ENCODE results near the gene NPIPA8.
"Not testable (repeated sequence)": the region's sequence is repeated elsewhere in the genome, so short reads cannot be mapped to it uniquely, and the experiment has no call there.

Gene NPIPA8

DNA sequence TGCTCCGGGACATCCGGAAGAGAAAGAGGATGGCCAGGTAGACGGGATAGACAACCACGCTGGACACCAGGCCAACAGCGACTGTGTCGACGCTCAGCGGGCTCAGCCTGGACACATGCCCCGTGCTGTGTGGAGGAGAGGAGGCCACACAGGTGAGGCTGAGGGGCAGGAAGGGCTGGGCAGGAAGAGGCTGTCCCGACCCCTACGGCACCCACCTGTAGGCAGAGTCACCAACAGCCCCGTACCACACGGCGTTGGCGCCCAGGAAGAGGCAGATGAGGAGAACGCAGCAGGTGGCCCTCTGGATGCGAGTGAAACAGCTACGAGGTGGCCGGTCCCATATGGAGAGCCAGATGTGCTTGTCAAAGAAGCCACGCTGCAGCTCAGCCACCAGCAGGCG lies at the start of gene NPIPA8:
Gene NPIPA8 (minus strand): TSS at position 101 of the 400 bp plus-strand sequence. CDS start 4,074 bp downstream, outside the sequence.
- DNase-seq: not testable (repeated sequence)

DNA sequence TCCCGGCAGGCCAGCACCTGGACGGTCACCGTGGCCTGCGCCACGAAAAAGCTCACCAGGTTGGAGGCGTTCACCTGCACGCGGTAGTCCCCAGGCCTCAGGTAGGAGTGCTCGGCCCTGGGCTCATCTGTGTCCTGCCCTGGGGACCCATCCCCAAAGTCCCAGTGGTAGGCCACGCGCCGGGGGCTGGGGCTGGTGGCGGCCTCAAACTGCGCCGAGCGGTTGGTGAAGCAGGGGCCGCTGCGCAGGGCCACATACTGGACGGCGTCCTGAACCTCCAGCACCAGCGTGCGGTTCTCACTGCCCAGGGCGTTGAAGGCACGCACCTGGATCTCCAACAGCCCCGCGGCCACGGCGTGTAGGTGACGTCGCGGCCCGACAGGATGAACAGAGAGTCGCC lies 48.7 kb upstream of the NPIPA8 start:
- not testable (repeated sequence) for DNase-seq

DNA sequence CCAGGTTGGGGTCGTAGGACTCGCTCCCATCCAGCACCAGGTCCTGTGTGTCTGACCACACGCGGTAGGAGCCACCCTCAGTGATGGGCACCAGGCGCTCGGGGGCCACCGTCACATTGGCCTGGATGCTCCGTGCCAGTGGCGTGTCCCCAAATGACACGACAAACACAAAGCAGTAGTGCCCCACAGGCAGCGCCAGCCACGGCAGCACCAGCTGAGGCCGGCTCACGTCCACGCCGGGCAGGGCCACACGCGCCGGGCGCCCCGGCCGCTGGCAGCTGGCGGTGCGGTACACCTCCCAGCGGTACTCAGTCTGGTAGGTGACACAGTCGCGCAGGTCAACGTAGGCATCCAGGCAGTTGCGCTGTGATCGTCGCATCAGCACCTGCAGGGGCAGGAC lies 48.3 kb upstream of the NPIPA8 start:
- DNase-seq: not testable (repeated sequence)

DNA sequence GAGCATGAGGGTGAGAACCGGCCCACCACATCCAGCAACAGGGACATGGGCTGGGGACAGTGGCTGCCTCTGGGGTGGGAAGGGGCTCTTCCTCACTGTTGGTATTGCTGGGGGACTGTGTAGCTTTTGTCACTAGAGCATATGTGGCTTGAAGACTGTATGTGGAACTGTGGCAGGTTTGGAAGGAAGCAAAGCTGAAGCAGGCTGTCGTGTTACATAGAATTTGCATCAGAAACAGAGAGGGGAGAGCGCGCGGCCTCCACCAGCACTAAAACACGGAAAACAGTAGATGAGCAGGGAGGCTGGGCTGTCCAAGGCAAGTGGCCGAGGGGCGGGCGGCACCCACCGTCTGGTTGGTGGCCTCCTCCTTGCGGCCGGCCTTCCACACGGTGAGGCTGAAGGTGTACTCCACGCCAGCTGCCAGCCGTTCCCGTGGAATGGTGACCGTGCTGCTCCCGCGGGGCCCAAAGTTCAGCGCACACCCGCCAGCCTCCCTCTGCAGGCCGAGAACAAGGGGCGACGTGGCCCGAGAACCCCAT lies 47.6 kb upstream of the NPIPA8 start:
- not testable (repeated sequence) for DNase-seq

DNA sequence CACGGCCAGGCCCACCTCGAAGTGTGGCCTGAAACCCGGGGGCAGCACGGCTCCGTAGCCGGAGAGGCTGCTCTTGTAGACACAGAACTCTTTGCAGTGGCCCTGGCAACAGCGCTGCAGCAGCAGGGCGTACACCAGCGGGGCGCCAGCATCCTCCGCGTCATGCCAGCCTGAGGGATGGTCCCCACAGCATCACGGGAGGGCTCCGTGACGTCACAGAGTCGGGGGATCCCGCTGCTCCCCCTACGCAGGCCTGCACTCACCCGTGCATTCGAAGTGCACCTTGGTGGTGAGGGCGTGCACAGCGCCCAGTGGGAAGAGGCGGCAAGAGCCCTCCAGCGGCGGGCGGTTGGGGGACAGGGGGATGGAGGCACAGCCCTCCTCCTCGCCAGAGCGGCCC lies 46.2 kb upstream of the NPIPA8 start:
- DNase-seq: not testable (repeated sequence)

DNA sequence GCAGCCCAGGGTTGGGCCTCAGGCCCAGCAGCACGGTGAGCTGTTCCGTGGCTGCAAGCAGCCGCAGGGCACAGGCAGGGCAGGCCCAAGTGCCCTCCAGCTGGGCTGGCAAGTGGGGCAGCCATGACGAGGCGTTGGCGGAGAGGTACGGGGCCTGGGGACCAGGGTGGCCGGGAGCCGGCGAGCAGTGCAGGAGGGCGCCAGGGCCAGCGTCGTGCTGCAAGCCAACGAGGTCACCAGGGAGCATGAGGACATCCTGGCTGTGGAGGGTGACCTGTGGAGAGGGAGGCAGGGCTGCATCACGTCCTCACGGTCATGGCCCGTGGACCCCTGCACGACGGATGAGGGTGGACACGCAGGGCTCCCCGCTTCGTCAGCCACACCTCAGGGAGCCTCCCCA lies 11.2 kb upstream of the NPIPA8 start:
- DNase-seq: not testable (repeated sequence)

DNA sequence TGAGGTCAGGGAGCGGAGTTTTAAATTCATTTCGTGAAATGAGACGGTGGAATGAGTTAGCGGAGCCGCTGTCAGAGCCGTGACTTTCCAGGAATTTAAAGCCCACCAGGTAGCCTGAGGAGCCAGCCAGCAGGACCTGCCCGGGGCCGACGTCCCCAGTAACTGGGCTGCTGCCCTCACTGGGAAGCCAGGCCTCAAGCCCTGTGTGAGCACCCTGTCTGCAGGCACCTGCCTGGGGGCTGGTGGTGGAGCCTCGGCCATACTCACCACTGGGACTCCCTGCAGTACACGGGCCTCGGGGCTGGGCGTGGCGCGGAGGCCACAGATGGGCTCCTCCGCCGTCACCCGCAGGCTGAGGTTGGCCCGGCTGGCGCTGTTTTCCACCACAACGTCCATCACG lies 10.5 kb upstream of the NPIPA8 start:
- not testable (repeated sequence) for DNase-seq

DNA sequence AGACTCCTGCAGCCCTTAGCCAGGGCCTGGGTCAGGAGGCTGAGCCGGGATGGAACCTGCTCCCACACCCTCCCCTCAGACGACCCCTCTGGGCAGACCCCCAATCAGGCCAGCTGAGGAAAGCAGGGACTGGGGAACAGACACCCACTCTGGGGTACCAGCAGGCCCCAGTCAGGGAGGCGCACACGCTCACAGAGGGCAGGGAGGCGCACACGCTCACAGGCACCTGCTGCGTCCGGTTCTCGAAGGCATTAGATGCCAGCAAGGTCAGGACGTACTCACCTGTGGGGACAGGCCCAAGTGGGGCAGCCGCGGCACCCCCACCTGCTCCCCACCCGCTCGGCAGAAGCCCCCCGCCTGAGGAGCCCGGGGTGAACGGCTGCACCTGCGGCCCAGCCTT lies 8.1 kb upstream of the NPIPA8 start:
- not testable (repeated sequence) for DNase-seq

DNA sequence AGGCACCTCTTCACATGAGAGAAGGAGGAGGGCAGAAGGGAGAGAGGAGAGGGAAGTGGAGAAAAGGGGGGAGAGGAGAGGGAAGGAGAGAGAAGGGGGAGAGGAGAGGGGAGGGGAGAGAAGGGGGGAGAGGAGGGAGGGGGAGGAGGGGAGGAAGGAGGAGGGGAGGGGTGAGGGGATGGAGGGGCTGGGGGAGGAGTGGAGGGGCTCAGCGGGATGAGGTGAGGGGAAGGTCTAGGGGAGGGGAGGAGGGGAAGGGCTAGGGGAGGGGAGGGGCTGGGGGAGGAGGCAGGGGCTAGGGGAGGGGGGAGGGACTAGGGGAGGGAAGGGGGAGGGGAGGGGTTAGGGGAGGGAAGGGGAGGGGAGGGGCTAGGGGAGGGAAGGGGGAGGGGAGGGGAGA lies 5.5 kb upstream of the NPIPA8 start:
- not testable (repeated sequence) for DNase-seq

DNA sequence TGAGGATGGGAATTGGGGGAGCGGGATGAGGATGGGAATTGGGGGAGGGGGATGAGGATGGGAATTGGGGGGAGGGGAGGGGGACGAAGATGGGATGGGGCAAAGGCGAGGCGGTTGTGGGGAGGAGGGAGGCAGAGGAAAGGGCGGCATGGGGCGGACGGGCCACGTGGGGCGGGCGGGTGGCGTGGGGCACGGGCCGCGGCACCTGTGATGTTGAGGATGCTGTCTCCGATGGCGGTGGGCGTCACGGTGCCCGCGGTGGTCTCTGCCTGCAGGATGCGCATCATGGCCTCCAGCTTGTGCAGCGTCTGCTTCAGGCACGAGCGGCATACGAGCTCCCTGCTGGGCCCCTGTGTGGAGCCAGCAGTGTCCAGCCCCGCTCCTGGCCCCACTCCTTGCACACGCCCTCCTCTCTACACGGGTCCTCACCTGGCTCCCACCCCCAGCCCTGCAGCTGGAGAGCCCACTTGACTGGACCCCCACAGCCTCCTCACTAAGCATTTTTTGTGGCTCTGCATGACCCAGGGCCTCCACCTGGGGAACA lies 5.0 kb upstream of the NPIPA8 start:
- not testable (repeated sequence) for DNase-seq

DNA sequence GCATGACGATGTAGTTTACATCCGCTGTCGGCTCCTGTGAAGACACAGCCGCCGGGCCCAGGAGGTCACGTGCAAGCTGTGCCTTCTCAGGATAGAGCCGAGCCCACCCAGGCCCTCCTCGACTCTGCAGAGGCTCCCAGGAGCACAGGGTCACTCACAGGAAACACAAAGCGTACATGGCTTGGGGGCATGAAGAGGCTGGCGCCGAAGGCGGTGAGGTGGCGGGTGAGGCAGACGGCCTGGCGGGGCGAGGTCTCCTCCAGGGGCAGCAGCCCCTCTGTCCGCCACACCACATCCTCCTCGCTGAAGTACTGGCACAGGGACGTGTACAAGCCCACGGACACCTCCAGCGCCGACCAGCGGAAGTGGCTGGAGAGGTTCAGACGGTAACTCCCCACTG lies 2.7 kb upstream of the NPIPA8 start:
- not testable (repeated sequence) for DNase-seq

DNA sequence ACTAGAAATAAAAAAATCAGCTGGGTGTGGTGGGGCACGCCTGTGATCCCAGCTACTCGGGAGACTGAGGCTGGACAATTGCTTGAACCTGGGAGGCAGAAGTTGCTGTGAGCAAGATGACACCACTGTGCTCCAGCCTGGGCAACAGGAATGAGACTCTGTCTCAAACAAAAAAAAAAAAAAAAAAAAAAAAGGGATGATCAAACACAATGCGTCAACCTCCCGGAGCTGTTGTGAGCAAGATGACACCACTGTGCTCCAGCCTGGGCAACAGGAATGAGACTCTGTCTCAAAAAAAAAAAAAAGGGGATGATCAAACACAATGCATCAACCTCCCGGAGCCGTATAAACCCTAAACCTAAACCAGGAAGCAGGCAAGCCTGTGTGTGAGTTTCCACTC lies 24.7 kb downstream of the NPIPA8 start:
- DNase-seq: not testable (repeated sequence)

DNA sequence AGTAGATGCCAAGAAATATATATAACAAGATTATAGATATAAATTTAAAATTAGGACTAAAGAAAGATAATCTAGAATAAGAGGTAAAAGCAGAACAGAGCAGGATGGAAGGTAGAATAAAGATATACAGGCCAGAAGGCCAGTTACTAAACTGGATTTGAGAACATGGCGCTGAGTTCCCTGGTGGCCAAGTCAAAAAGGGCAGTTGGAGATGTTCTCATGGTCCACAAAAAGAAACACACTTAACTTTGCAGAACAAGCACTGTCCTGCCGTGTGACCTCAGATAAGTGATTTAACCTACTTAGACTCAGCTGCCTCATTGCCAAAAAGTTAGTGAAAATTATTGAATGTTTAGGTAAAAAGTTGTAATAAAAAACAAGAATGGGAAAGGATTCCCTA lies 27.4 kb downstream of the NPIPA8 start:
- not testable (repeated sequence) for DNase-seq

DNA sequence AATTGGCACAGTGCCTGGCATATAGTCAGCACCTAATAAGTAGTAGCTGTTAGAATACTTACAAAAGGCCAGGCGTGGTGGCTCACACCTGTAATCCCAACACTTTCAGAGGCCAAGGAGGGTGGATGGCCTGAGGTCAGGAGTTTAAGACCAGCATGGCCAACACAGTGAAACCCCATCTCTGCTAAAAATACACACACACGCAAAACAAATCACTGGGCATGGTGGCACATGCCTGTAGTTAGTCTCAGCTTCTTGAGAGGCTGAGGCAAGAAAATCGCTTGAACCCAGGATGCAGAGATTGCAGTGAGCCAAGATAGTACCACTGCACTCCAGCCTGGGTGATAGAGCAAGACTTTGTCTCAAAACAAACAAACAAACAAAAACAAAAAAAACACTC lies 29.3 kb downstream of the NPIPA8 start:
- DNase-seq: not testable (repeated sequence)

DNA sequence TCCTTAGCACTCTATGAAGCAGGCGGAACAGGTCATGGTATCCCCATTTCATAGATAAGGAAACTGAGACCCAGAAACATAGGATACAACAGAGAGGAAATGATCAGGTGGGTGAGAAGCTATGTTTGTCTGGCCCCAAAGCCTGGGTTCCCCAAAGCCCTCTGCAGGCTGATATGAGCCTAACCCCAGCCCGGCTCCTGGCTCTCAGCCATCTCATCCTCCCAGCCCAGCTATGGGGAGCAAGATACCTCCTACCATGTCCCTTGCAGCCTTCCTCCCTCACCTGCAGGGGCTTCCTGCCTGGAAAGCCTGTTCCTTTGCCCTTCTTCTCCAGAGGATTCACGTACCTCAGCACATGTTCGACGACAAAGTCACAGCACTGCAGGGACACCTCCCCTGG lies 30.5 kb downstream of the NPIPA8 start:
- not testable (repeated sequence) for DNase-seq

DNA sequence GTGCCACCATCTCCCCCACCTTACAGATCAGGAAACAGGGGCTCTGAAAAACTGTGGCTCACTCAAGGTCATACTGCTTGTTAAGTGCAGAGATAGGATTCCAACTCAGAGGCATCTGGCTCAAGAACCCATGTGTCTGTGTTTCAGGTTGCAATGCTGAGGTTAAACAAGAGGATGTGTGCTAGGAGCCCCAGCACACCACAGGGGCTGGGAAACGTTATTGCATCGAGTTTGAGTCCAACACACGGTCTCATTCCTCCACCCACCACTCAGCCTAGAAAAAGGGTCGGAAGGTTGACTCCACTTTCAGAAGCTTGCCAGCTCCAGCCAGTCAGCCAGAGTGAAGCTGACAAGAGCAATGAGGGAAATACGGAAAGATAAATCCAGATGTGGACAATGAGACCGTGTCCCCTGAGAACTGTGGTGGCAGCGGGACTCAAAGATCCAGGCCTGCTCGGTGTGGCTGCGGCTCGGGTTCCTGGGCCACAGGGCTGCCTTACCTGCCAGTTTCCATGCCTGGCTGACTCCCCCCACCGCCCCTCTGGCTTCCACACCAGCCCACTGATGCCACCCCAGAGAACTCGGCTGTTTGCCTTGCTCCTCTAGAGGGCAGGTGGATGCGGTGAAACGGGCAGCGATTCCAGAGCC lies 33.4 kb downstream of the NPIPA8 start:
- not testable (repeated sequence) for DNase-seq

DNA sequence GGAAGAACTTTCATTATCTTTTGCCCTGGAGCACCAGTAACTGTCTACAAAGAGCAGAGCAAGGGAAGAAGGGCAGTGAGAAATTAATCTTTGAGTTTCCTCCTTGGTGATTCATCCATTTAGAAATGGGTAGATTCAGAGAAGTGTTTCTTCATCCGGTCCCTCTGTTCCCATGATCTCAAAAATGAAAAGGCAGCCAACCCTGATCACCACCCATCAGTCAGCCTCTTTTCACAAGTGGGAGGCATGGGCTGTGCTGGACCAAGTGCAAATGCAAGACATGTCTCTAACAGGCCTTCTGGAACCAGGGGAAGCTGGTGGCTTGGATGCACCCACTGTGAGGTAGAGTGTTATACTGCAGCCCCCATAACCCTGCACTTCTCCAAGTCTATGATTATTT lies 38.8 kb downstream of the NPIPA8 start:
- not testable (repeated sequence) for DNase-seq

DNA sequence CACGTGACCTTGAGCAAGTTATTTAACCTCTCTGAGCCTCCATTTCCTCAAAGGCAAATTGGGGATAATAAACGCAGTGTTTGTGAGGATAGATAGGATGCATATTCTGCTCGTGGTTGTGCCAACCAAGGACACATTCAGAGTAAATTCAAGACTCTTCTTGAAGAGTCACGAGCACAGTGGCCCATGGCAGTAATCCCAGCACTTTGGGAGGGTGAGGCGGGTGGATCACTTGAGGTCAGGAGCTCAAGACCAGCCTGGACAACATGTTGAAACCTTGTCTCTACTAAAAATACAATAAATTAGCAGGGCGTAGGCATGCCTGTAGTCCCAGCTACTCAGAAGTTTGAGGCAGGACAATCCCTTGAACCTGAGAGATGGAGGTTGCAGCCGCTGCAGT lies 39.6 kb downstream of the NPIPA8 start:
- not testable (repeated sequence) for DNase-seq

DNA sequence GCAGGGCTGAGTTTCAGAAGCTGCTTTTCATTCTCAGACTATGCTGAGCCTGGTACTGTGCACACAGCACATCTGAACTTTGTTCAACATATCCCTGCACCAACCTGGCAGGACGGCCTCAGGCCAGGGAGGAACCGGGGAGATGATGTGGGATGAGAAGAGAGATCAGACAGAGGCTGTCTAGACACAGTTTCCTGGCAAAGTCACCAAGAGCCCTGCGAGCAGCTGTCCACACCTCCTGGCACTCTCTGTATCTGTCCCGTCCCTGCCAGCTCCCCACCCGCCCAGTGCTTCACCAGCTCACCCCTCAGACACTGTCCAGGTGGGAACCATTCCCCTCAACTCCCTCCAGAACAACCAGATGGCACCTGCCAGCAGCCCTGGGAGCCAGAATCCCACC lies 42.2 kb downstream of the NPIPA8 start:
- DNase-seq: not testable (repeated sequence)

DNA sequence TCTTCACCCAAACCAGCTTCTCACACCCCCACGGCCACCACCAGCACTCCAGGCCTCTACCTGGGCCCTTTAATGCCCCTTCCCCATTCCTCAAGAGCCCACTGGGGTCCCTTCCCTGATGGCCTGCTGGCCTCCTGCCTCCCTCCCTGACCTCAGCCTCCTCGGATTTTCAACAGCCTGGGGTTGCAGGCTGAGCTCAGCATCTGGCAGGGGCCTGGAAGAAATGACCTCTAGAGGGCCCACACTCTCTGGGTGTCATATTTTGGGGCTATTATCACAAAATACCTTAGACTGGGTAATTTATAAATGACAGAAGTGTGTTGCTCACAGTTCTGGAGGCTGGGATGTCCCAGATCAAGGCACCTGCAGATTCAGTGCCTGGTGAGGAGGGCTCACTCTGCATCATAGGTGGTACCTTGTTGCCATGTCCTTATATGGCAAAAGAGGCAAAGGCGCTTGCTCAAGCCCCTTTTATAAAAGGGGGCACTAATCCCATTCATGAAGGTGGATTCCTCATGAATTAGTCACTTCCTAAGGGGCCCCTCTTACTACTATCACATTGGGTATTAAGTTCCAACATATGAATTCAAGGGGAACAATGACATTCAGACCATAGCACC lies 43.1 kb downstream of the NPIPA8 start:
- not testable (repeated sequence) for DNase-seq

DNA sequence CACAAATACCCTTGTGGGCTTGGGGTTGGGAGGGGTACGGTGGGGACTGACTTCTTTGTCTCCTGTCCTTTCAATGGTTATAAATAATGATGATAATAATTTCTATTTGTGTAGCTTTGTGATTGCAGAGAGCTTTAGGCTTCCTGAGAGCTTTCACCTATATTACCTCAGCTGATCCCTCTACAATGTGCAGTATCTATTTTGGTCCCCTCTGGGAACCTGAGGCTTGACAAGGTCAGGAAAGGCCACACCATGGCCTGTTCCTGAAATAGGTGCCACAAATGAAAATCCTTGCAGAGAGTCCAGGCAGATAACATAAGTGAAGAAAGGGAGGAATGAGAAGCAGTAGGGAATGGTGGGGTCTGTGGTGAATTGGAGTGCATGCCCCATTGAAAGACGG lies 45.6 kb downstream of the NPIPA8 start:
- DNase-seq: not testable (repeated sequence)

DNA sequence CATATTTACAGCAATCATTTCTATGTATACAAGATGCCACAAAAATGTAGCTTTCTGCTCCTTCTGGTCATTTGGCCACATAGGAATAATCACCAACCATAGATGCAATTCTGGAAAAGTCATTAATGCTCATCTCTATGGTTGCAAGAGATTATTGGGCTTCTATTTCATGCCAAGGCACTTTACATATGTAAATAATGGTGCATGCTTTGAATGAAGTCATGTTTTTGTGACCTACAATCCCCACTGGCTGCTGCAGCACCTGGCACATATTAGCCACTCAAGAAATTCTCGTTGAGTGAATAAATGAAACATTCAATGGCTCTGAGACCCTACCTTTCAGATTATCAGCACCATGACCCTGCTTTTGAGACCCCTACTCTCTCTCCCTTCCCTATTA lies 50.2 kb downstream of the NPIPA8 start:
- not testable (repeated sequence) for DNase-seq

DNA sequence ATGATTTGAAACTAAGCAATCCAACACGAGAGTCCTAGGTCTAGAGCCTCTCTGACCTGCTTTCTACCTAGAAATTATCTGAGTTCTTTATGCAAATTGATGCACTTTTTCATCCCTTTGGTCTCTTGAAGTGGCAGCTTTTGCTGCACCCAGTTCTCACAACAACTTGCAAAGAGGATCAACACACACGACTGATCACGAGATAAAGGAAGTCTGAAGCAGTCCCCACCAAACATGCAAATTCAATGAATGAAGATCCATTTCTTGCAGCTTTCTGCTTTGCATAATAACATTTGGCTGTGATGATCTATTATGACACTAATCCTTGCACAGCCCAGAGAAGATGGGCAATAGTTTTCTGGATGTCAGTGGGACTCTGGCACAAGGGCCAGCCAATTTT lies 56.2 kb downstream of the NPIPA8 start:
- not testable (repeated sequence) for DNase-seq

DNA sequence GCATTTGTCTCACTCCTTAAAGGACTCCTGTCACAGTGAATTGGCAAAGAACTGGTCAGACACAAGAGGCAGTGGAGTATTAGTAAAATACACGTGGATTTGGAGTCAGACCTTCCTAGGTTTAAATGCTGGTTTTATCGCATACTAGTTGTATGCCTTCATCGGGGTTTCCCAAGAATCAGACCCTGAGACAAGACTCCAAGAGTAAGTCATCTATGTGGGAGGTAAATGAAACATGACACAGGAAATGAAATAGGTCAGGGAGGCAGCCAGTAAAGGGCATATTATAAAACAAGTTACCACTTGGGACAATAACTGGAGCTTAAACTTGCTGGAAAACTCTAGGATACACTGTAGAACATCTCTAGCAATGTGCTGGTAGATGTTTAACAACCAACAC lies 59.8 kb downstream of the NPIPA8 start:
- not testable (repeated sequence) for DNase-seq
